22Rv1 (cell line): ENCODE measurements around the gene SND1.

Experiments used
- H3K27ac ChIP-seq: fragments of 450-650 bp; 2 replicates; pipeline ENCODE4 v1.5.1; 2017
- ZFX ChIP-seq: fragments of 450-650 bp; IDR thresholded peaks from 2 replicates; pipeline ENCODE4 v1.6.1; 2017; ENCODE audit warnings: antibody characterized with exemption, borderline replicate concordance
- TF ChIP-seq, protein P1 (sequence below): fragments of 450-650 bp; IDR thresholded peaks from 2 replicates; pipeline ENCODE4 v1.5.1; 2017; ENCODE audit warnings: mild to moderate bottlenecking

SND1 gene

DNA sequence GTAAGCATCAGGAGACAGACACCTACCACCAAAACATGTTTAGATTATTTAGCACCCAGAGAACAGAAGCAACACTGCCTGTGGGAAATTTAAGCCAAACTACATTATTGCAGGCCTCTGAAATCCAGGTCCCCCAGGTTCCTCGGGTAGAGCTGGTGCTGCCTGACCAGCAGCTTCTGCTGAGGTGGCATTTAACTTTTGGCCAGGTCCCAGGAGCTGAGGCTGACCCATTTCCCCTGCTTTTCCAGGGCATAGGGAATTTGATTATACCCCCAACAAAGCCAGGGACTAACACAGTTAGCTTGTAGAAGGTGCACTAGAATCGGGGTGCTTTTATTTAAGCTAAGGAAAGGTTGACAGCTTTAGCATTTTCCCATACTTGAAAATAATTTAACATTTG, 374.6 kb downstream of the SND1 start:
- TF ChIP-seq, protein P1, sequence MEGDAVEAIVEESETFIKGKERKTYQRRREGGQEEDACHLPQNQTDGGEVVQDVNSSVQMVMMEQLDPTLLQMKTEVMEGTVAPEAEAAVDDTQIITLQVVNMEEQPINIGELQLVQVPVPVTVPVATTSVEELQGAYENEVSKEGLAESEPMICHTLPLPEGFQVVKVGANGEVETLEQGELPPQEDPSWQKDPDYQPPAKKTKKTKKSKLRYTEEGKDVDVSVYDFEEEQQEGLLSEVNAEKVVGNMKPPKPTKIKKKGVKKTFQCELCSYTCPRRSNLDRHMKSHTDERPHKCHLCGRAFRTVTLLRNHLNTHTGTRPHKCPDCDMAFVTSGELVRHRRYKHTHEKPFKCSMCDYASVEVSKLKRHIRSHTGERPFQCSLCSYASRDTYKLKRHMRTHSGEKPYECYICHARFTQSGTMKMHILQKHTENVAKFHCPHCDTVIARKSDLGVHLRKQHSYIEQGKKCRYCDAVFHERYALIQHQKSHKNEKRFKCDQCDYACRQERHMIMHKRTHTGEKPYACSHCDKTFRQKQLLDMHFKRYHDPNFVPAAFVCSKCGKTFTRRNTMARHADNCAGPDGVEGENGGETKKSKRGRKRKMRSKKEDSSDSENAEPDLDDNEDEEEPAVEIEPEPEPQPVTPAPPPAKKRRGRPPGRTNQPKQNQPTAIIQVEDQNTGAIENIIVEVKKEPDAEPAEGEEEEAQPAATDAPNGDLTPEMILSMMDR = no peak
- TF ChIP-seq ZFX = no peak
- no peak overlapping the region for H3K27ac ChIP-seq

DNA sequence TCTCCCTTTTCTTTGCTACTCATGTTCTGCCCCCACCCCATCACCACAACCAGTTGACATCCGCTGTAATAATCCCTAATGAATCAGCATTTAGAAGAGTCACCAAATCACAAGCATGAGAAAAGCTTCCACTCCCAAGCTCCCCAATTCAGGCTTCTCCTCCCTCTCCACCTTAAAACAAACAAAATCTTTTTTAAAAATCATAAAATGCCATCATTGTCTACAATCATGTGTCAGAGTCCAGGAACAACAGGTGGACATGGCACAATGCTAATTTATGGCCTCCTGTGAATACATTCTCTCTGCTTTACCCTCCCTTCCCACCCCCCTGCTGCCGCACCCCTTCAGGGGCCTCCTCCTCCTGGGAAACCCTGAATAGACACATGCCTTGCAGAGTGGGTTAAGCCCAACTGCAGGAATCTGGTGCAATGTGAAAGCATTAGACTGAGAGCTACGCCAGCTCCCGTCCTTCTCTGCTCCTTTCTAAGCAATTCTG, 375.5 kb downstream of the SND1 start:
- no peak overlapping the region for H3K27ac ChIP-seq
- TF ChIP-seq, protein P1 = no peak
- TF ChIP-seq ZFX = no peak

DNA sequence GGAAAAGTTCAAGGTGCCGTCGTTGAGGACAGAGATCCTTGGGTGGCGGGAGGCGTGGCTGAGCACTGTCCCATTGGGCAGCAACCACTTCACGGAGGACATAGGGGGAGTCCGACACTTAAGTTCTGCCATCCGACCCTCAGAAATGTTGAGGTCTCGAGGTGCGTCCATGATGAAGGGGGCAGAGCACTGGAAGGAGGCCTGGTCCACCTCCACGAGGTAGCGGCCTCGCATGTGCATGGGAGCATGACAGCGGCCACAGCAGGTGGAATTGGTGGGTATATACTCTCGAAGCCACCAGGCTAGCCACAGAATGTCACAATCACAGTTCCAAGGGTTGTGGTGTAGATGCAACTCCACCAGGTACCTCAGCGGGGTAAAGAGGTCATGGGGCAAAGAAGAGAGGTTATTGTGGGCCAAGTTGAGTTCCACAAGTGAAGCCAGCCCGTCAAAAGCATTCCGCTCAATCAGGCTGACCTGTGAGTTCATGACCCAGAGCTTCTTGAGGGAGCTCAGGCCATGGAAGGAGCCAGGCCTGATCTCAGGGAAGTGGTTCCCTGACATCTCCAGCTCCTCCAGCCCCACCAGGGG, 377.5 kb downstream of the SND1 start:
- TF ChIP-seq, protein P1 = no peak
- TF ChIP-seq ZFX = no peak
- no peak overlapping the region for H3K27ac ChIP-seq

DNA sequence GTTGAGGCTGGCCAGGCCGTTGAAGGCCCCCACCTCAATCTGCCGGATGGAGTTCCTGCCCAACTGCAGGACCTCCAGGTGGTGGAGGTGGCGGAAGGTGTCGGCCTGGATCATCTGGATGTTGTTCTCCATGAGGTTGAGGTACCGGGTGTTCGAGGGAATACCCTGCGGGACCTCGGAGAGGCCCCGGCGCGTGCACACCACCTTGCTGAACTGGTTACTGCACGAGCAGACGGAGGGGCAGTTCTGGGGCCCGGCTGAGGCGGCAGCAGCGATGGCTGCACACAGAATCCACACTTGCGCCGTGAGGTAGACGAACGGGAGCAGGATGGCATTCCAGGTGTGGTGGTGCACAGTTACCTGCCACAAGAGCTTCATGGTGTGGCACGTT, 378.3 kb downstream of the SND1 start:
- TF ChIP-seq, protein P1 = no peak
- TF ChIP-seq ZFX = no peak
- H3K27ac ChIP-seq = no peak overlapping the region

DNA sequence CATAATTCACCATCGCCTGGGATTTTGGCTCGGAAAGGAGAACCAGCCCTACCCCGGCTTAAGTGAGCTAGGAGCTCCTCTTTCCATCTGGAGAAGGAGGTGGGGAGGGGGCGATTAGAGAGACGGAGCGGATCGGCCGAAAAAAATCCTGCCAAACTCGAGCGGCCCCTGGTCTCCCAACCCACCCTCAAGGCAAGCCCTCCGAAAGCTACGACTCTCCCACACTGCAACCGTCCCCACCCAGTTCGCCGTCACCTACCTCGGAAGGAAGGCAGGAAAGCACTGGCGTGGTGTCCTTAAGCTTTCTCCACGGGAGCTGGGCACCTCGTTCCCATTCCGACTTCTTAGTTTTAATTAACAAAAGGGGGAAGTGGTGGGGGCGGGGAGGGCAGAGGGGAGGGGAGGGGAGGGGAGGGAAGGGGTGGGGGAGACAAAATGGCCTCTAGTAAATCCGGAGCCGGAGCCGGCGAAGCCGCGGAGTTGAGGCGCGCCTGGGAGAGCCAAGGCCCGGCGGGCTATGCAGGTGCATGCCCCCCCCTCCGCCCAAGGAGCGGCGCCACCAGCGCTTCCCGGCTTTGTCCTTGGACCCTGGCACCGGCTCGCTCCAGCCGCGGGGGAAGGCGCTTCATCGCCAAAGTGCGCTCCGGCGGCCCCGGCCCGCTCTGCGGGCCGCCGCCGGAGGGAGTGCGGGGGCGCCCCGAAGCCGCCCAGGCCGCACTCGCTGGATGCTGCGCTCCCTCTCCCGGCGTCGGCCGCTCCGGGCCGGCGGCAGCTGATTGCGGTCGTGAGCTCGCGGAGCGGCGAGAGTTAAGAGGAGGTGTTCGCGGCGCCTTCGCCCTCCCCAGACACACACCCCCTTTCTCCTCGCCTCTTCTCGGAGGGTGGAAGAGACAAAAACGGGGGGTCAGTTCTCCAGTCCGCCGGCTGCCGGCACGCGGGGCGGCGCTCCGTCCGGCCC, 378.9 kb downstream of the SND1 start, which contains the start of gene LRRC4:
Gene LRRC4 (minus strand): TSS at position 784 of the 958 bp plus-strand sequence. CDS start 797 bp downstream, outside the sequence.
- TF ChIP-seq ZFX = no peak
- TF ChIP-seq, protein P1 = no peak
- H3K27ac ChIP-seq = no peak within 1 kb of the TSS

DNA sequence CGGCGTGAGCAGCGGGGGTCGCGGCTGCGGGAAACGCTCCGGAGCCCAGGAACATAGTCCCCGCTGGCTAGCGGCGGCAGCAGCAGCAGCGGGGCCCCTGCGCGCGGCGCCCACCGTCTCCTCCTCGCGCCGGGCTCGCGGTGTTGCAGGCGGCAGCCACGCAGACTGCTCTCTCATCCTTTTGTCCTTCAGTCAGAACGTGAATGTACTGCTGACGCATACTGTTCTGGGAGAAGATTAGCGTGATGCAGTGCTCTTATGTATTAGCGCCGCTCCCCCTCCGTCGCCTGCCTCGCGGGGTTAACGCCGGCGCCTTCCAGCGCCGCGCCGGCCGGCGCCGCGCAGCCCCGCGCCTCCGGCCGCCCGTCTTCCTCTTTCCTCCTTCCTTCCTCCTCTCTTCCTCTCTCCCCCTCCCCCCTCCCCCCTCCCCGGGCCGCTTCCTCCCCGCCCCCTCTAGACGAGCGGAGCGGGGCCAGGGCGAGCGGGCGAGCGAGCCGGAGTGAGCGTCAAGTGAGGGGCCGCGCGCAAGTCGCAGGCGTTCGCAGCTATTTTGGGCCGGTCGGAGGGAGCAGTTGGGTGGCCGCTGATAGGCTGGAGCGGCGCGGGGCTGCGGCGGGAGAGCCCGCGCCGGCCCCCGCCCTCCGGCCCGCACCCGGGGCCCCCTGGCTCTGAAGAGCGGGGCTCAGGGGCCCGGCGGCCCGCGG, 380.1 kb downstream of the SND1 start:
- no peak overlapping the region for H3K27ac ChIP-seq
- no peak for TF ChIP-seq ZFX
- TF ChIP-seq, protein P1 = no peak
